M059J (cell line): ENCODE data around the gene MSMP. TPM values are rescaled to one million over a fixed set of nuclear protein-coding genes. Genes with fewer than 3 reads are reported as not detected.

Experiments
- DNase-seq: peaks from one replicate; pipeline ENCODE4 v3.0.0-alpha.2; 2012; ENCODE audit warnings: low read depth
- total RNA-seq: library from RNA; depleted of rRNA; stranded (reverse); fragments of >200 nt; shearing (Covaris generic); gene quantifications from 2 replicates; pipeline ENCODE4 v1.2.3, GENCODE V29; 2014

The MSMP gene
- total RNA-seq, 1 experiment from 2014 or later = not detected

GRCh38 chr9:35743880-35744518, 10.1 kb downstream of the MSMP start:
- no peak for DNase-seq

- DNase-seq = no peak
Measured at GRCh38 chr9:35743452-35743851, 10.6 kb downstream of the MSMP start.

- no peak for DNase-seq
Measured at GRCh38 chr9:35741740-35742139, 12.3 kb downstream of the MSMP start.

DNA sequence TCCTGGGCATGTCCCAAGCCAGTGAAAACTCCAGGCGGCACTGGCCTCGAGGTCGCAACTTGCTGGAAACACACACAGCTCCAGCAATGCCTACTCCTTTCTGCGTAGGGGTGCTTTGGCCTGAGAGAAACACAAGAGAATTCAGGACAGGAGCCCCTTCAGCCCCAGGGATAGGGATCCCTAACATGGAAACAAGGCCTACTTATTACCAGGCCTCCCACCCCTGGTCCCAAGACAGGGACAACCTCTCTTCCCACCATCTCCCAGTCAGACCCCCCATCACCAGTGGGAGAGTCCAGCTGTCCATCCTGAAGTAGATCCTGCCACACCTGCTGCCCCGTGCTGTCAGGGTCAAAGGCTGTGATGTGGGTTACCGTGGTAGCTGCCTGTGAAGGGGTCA, 13.8 kb downstream of the MSMP start:
- DNase-seq = no peak

DNA sequence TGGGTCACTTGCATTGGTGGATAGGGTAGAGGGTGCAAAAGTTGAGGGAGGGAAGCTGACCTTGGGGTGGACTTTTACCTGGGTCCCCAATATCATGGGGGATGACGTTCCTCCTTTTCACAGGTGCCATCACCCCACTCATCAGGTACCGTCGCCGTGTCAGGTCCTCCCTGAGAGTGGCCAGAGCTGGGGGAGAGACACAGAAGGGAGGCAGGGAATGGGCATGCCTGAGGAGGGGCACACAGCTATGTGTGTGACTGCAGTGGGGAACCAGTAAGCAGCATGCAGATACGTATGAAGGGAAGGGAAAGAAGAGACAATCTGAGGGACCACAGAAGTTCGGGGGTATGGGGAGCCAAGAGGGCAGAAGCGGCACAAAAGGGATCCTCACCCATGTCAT, 15.2 kb downstream of the MSMP start:
- DNase-seq = no peak

- DNase-seq = no peak
Measured at GRCh38 chr9:35738186-35738585, 15.9 kb downstream of the MSMP start.

DNA sequence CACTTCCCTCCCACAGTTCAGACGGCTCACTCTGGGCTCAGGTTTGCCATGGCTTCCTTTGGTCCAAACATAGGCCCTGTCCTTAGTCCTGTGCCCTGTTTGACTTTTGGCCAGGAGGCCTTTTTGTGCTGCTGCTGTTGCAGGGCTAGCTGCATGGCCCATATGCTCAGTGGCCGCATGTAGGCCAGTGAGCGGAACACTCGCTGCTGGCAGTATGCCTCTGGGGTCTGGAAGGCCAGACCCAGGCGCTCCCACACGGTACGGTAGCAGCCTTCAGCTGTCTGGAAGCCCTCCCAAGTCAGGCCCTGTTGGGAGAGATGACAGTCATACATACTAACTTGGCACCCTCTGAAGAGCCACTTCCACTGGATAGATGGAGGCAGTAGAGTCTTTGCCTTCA, 16.9 kb downstream of the MSMP start:
- no peak for DNase-seq

GRCh38 chr9:35736201-35736633, 17.9 kb downstream of the MSMP start:
- peak; percentile 84 for DNase-seq

DNA sequence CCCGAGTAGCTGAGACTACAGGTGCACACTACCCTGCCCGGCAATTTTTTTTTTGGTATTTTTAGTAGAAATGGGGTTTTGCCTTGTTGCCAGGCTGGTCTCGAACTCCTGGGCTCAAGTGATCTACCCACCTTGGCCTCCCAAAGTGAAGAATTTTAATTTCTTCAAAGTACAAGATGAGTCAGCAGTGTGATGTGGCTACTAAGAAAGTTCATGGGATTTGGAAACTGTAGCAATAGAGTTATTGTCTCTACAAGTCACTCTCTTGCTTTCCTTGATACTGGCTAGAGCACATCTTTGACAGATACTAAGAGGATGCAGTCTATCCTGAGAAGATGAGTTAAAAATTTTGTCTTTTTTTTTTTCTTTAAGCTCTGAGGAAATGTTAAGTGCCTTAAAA, 20.0 kb downstream of the MSMP start:
- no peak for DNase-seq

DNA sequence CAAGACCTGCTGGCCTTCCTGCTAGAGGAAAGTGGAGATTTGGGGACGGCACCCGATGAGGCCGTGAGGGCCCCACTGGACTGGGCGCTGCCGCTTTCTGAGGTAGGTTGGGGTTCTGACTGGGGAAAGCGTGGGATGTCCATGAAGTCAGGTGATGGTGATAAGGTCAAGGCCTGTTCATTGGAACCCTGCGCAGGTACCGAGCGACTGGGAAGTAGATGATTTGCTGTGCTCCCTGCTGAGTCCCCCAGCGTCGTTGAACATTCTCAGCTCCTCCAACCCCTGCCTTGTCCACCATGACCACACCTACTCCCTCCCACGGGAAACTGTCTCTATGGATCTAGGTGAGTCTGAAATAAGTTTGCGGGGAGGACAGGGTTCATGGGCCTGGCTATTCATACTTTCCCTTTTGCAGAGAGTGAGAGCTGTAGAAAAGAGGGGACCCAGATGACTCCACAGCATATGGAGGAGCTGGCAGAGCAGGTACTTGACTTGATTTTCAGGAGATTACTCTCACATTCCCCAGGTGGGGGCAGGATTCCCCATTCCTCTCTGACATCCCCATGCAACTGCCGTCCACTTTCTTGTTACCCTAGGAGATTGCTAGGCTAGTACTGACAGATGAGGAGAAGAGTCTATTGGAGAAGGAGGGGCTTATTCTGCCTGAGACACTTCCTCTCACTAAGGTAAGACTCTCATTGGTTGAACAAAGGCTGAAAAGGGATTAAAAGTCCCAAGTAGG, 21.1 kb downstream of the MSMP start:
- peak; percentile 86 for DNase-seq

DNA sequence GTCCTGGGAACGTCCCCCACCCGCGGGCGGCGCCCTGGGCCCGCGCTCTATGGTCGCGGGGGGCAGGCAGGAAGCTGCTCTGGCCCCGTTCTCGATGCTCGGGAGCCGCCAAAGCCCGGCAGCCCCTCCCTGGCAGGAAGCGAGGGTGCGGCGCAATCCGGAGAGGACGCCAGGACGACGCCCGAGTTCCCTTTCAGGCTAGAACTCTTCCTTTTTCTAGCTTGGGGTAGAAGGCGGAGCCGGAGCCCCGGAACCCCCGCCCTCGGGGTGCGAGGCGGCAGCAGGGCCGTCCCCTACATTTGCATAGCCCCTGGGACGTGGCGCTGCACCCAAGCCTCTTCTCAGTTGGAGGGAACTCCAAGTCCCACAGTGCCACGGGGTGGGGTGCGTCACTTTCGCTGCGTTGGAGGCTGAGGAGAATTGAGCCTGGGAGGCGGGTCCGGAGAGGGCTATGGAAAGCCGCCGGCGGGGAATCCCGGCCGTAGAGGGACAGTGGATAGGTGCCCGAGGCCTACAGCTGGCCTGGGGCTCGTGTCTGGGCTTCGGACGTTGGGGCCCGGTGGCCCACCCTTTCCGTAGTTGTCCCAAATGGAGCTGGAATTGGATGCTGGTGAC, 21.8 kb downstream of the MSMP start, which contains the start of the genes CREB3 and TLN1:
TSS of gene CREB3 (plus strand) at position 482 of the 615 bp plus-strand sequence. CDS start at position 589, 107 bp downstream.
TSS of gene TLN1 (minus strand) at position 11 of the 615 bp plus-strand sequence. CDS start 6,501 bp downstream, outside the sequence.
- DNase-seq = peak; percentile 99

- DNase-seq = no peak
Measured at GRCh38 chr9:35731415-35732184, 22.5 kb downstream of the MSMP start.

- no peak for DNase-seq
Measured at GRCh38 chr9:35730486-35730854, 23.6 kb downstream of the MSMP start.

GRCh38 chr9:35729700-35730485, 24.2 kb downstream of the MSMP start:
- DNase-seq = peak; percentile 95

- no peak for DNase-seq
Measured at GRCh38 chr9:35729101-35729500, 25.0 kb downstream of the MSMP start.

DNA sequence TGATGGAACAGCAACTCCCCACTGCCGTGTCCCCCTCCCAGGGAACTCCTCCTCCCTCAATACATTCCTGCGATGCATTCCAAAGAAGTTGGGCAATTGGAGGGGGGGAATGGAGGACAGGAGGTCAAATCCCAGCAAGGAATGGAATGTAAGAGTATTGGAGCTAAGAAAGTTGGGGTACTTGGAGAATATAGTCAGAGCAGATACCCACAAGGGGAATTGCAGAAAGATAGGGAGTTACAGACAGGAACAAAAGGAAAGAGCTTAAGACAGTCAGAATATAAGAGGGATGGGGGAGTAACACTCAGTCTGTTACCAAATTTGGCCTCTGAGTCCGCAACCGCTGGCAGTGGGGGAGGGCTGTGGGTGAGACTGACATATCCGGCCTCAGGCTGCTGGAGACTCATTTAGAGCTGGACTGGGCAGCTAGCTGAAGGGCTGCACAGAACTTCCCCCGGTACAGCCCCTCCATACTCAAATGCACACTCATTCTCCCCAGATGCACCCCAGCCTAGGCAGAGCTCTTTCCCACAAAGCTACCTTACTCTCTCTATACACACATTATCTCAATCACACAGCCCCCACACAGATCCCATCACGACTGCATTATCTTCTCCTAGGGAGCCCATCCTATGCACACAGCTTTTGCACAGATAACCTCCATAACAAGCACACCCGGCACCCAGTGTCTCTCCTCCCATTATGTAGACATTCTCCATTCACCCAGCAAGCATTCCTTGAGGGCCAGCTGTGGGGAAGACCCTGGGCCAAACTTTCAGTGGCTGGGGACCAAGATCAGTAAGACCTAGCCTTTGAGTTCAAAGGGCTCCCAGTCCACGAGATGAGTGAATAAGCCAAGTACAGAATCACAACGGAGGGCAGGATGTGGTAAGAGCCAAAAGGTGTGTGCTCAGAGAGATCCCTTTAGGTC, 25.8 kb downstream of the MSMP start:
- peak; percentile 93 for DNase-seq

- DNase-seq = no peak
Measured at GRCh38 chr9:35727676-35728040, 26.4 kb downstream of the MSMP start.

- peak; percentile 51 for DNase-seq
Measured at GRCh38 chr9:35726931-35727330, 27.1 kb downstream of the MSMP start.

DNA sequence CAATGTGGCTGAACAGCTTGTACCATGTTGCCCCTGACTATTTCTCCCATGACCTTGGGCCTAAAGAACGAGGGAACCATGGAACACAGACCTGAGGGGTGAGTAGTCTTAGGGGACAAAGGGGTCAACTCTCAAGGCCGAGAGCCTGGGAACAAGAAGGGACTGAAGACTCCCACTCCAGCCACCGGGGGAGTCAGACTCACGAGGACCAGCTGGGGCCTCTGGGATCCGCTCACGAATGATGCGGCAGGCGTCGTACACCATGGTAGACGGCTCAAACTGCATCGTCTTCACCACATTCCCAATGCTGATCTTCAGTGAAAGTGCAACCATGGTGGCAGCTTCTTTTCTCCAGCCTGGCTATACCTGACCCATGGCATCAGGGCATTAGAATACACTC, 28.7 kb downstream of the MSMP start:
- DNase-seq = no peak

DNA sequence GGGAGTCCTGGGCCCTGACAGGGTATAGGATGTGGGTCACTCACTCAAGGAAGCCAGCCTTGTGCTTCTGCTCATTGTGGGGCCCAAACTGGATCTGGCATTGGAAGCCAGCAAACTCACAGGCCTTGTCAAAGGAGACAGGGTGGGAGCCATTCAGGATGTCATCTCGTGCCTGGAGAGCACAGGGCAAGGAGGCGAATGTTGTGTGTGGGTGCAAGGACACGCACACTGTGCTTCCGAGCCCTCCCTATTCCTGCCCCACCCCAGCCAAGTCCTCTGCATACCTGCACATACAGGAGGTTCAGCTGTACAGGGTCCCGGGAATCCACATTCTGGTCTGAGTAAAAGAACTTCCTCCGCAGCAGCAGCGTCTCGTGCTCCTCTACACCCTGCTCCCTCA, 30.2 kb downstream of the MSMP start:
- no peak for DNase-seq
